ENCODE results near the gene APOD.

The APOD gene

GRCh38 chr3:195584543-195584870 lies 767 bp upstream of the APOD start:
- no peak for DNase-seq

- no peak for DNase-seq
Measured at GRCh38 chr3:195582947-195583346, 793 bp downstream of the APOD start.

GRCh38 chr3:195580744-195581443 lies 2.8 kb downstream of the APOD start:
- DNase-seq = no peak

- DNase-seq = no peak
Measured at GRCh38 chr3:195579281-195579680, 4.5 kb downstream of the APOD start.

GRCh38 chr3:195578565-195578964 lies 5.2 kb downstream of the APOD start:
- DNase-seq = no peak

- DNase-seq = no peak
Measured at GRCh38 chr3:195577645-195578177, 6.0 kb downstream of the APOD start.

- DNase-seq = no peak
Measured at GRCh38 chr3:195574497-195575304, 9.0 kb downstream of the APOD start.

- no peak for DNase-seq
Measured at GRCh38 chr3:195573611-195574496, 9.9 kb downstream of the APOD start.

- no peak for DNase-seq
Measured at GRCh38 chr3:195571361-195571760, 12.4 kb downstream of the APOD start.

- DNase-seq = no peak
Measured at GRCh38 chr3:195570912-195571311, 12.8 kb downstream of the APOD start.

GRCh38 chr3:195570344-195570743 lies 13.4 kb downstream of the APOD start:
- no peak for DNase-seq

- DNase-seq = no peak
Measured at GRCh38 chr3:195568630-195569029, 15.1 kb downstream of the APOD start.

GRCh38 chr3:195566797-195567196 lies 16.9 kb downstream of the APOD start:
- no peak for DNase-seq

- no peak for DNase-seq
Measured at GRCh38 chr3:195565716-195566115, 18.0 kb downstream of the APOD start.

- no peak for DNase-seq
Measured at GRCh38 chr3:195563317-195563716, 20.4 kb downstream of the APOD start.

GRCh38 chr3:195559723-195560409 lies 23.9 kb downstream of the APOD start:
- no peak for DNase-seq

GRCh38 chr3:195558602-195559001 lies 25.1 kb downstream of the APOD start:
- DNase-seq = peak; percentile 35 to 46

GRCh38 chr3:195557322-195557721 lies 26.4 kb downstream of the APOD start:
- DNase-seq = no peak

- DNase-seq = no peak
Measured at GRCh38 chr3:195556390-195556789, 27.4 kb downstream of the APOD start.

- no peak for DNase-seq
Measured at GRCh38 chr3:195555110-195555509, 28.6 kb downstream of the APOD start.

- no peak for DNase-seq
Measured at GRCh38 chr3:195554458-195554857, 29.3 kb downstream of the APOD start.

GRCh38 chr3:195553268-195553667 lies 30.5 kb downstream of the APOD start:
- DNase-seq = no peak
